Stromal cell of bone marrow (primary cell): ENCODE results near the gene ROR1.
"Not testable (repeated sequence)": the region's sequence is repeated elsewhere in the genome, so short reads cannot be mapped to it uniquely, and the experiment has no call there.

Experiments used
- DNase-seq: peaks from one replicate; pipeline ENCODE4 v3.0.0-alpha.2; 2012; ENCODE audit warnings: low read depth

ROR1 gene

GRCh38 chr1:63794354-63794753, 20.5 kb downstream of the ROR1 start:
- no peak for DNase-seq

GRCh38 chr1:63794939-63795378, 21.1 kb downstream of the ROR1 start:
- no peak for DNase-seq

- DNase-seq = no peak
Observed at GRCh38 chr1:63795455-63795854, 21.6 kb downstream of the ROR1 start.

GRCh38 chr1:63797056-63797726, 23.4 kb downstream of the ROR1 start:
- peak; percentile 52 for DNase-seq

- no peak for DNase-seq
Observed at GRCh38 chr1:63798284-63798683, 24.5 kb downstream of the ROR1 start.

- no peak for DNase-seq
Observed at GRCh38 chr1:63799307-63799706, 25.5 kb downstream of the ROR1 start.

GRCh38 chr1:63799820-63800219, 26.0 kb downstream of the ROR1 start:
- no peak for DNase-seq

- DNase-seq = no peak
Observed at GRCh38 chr1:63802109-63802508, 28.3 kb downstream of the ROR1 start.

GRCh38 chr1:63804829-63805484, 31.1 kb downstream of the ROR1 start:
- DNase-seq = no peak

GRCh38 chr1:63807046-63807445, 33.2 kb downstream of the ROR1 start:
- no peak for DNase-seq

- DNase-seq = no peak
Observed at GRCh38 chr1:63810936-63811469, 37.2 kb downstream of the ROR1 start.

- DNase-seq = no peak
Observed at GRCh38 chr1:63812071-63812700, 38.4 kb downstream of the ROR1 start.

GRCh38 chr1:63813829-63814277, 40.0 kb downstream of the ROR1 start:
- peak; percentile 70 for DNase-seq

- DNase-seq = not testable (repeated sequence)
Observed at GRCh38 chr1:63816217-63816815, 42.5 kb downstream of the ROR1 start.

- DNase-seq = no peak
Observed at GRCh38 chr1:63817152-63817667, 43.4 kb downstream of the ROR1 start.

GRCh38 chr1:63817700-63818099, 43.9 kb downstream of the ROR1 start:
- DNase-seq = no peak

- no peak for DNase-seq
Observed at GRCh38 chr1:63818567-63819325, 44.9 kb downstream of the ROR1 start.

- no peak for DNase-seq
Observed at GRCh38 chr1:63819795-63820194, 46.0 kb downstream of the ROR1 start.

- no peak for DNase-seq
Observed at GRCh38 chr1:63821091-63822005, 47.5 kb downstream of the ROR1 start.

- DNase-seq = no peak
Observed at GRCh38 chr1:63822540-63822939, 48.7 kb downstream of the ROR1 start.
